Ovary (tissue), 3 donors: ENCODE data around the gene PAOX.

Experiments
- EP300 ChIP-seq: sonication (generic); formaldehyde crosslinking; IDR thresholded peaks from one replicate; pipeline ENCODE4 v1.6.1; 2017; ENCODE audit warnings: antibody characterized with exemption
- POLR2A ChIP-seq: fragments of 450-650 bp; IDR thresholded peaks from one replicate; pipeline ENCODE4 v1.6.1; 2017; ENCODE audit warnings: antibody characterized with exemption, mild to moderate bottlenecking, moderate library complexity
- TF ChIP-seq, protein P1 (sequence below), 3 donors: fragments of 450-650 bp in 2 of 3; fragments of 200-600 bp in 1 of 3; IDR thresholded peaks; one replicate each; pipeline versions ENCODE4 v1.5.1 to v1.8.0; 2016 to 2022; ENCODE audit warnings: antibody characterized with exemption in 3 of 3, mild to moderate bottlenecking in 1 of 3
- donor health status: DM: no; HTN: no; CAD: no.

DNA sequence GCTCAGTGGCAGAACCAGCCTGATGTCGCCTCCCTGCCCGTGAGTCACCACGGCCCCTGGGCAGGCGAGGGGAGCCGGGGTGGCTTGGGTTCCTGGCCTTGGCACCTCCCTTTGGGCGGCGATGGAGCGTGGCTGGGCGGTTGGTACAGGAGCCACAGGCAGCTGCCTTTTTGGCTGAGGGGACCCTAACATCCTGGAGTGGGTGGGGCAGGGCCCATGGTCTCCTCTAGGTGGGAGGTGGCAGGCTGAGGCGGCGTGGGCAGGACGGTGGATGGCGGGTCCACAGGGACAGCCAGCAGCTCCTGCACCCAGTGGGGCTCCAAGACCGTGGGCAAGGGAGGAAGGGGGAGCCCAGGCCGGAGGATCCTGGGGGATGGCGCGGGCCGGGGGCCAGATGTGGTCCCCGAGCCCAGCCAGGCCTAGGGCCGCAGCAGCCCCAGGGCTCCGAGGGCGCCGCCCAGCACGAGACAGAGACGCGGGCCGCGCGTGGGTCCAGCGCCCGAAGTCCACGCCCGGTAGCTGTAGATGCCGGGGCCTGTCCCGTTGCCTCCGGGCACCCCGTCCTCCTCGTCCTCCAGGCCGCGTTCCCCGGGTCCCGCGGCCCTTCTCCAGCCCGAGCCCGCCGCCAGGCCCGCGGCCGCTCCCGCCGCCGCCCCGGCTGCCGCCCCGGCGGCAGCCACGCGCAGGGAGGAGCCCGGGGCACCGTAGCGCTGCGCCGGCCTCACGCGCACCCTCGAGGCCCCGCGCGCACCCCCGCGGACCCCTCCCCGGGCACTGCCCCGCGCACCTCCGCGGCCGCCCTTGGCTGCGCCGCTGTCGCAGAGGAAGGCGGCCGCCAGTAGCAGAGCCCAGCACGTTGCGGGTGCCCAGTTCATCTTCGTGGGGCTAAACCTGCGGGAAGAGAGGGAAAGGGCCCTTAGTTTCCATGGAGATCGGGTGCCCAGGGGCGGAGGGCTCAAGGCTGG lies 44.0 kb downstream of the PAOX start:
- TF ChIP-seq POLR2A (no peak), EP300 (no peak)
- TF ChIP-seq, protein P1, sequence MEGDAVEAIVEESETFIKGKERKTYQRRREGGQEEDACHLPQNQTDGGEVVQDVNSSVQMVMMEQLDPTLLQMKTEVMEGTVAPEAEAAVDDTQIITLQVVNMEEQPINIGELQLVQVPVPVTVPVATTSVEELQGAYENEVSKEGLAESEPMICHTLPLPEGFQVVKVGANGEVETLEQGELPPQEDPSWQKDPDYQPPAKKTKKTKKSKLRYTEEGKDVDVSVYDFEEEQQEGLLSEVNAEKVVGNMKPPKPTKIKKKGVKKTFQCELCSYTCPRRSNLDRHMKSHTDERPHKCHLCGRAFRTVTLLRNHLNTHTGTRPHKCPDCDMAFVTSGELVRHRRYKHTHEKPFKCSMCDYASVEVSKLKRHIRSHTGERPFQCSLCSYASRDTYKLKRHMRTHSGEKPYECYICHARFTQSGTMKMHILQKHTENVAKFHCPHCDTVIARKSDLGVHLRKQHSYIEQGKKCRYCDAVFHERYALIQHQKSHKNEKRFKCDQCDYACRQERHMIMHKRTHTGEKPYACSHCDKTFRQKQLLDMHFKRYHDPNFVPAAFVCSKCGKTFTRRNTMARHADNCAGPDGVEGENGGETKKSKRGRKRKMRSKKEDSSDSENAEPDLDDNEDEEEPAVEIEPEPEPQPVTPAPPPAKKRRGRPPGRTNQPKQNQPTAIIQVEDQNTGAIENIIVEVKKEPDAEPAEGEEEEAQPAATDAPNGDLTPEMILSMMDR (IDR thresholded peaks at IDR 0.05): no peak
